Adrenal gland (tissue), 5 donors: Measurements from ENCODE around the gene TAF4.

Source experiments
- CTCF ChIP-seq, 6 experiments: fragments of 450-650 bp in 4 of 6; fragments of 200-600 bp in 2 of 6; sonication (generic) in 1 of 6; IDR thresholded peaks; 1 replicate in 5 of 6; 2 replicates in 1 of 6; pipeline versions ENCODE4 v1.5.1 to v1.8.0; 2016 to 2021; ENCODE audit warnings: antibody characterized with exemption in 6 of 6, mild to moderate bottlenecking in 2 of 6, moderate library complexity in 1 of 6
- POLR2A ChIP-seq, 2 donors: fragments of 450-650 bp; IDR thresholded peaks; one replicate each; pipeline ENCODE4 v1.6.1; 2017; ENCODE audit warnings: antibody characterized with exemption in 2 of 2, mild to moderate bottlenecking in 2 of 2, moderate library complexity in 1 of 2
- donor health status: DM: no; HTN: no; CAD: no.

DNA sequence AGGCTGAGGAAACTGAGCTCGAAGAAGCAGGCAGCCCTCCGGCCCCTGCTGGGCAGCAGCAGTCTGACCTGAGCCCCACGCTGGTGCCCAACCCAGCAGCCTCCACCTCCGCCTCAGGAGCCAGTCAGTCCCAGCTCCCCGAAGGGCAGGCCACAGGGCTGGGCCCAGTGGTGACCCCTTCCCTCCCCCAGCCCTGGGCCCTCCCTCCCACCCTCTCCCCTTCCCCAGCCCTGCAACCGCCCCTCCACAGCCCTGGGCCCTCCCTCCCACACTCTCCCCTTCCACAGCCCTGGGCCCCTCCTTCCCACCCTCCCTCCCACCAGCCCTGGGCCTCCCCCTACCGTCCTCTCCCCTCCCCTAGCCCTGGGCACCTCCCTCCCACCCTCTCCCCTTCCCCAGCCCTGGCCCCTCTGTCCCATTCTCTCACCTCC, 115.0 kb downstream of the TAF4 start:
- TF ChIP-seq CTCF (IDR thresholded peaks at IDR 0.05) (no peak), POLR2A (IDR thresholded peaks at IDR 0.05) (no peak)
